Stimulated activated CD8-positive, alpha-beta memory T cell treated with anti-CD3 and anti-CD28 coated beads, Interleukin-15, amount 100 ng/mL, for 24 hours (primary cell): ENCODE measurements around the gene C2orf92.
"Not testable (repeated sequence)": the region's sequence is repeated elsewhere in the genome, so short reads cannot be mapped to it uniquely, and the experiment has no call there.

Experiments
- DNase-seq: peaks from one replicate; pipeline ENCODE4 v3.0.0-alpha.2; 2020; ENCODE audit warnings: low read depth

C2orf92 gene

DNA sequence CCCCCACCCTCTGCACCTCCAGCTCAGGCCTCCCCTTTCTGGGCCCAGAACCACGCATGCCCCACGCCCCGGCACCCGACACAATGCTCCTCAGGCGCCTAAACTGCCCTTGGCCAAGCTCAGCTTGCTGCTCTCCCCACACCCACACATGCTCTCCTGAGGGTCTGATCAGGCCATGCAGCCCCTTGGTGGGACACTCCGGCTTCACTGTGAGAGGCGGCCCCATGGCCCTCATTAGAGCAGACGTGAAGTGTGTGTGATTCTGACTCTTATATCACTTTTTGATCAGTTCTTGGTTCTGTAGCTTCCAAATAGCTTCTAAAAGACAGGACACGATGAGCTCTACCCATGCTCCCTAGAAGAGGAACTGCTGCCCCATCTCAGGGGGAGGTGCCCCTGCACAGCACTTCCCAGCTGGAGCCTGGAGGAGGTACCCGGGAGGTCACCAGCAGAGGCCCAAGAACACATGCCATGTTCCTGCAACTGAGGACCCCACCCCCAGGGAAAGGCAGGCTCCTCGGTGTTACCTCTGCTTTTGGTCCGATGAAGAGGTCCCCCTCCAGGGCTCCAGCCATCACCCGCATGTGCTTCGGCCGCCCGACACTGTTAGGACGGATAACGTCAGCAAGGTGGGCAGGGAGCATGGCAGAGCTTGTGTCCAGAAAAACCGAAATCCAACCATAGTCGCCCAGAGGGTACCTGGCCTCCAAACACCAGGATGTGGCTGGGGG is 9.3 kb upstream of the C2orf92 start:
- no peak for DNase-seq

- no peak for DNase-seq
Observed at GRCh38 chr2:97660775-97661389, 8.6 kb upstream of the C2orf92 start.

DNA sequence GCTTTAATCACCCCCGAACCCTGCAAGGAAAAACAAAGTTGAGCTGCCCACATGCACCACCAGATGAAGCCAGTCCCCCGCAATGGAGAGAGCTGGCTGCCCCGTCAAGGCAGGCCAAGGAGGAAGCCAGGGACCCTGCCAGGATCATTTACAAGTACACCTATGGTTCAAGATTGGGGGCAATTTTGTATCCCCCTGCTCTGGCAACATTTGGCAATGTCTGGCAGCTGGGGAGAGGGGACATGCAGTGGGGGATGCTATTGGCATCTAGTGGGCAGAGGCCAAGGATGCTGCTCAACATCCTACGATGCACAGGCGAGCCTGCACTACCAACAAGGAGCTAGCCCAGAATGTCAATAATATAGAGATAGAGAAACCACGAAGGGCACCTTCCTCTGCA is 7.6 kb upstream of the C2orf92 start:
- DNase-seq = no peak

DNA sequence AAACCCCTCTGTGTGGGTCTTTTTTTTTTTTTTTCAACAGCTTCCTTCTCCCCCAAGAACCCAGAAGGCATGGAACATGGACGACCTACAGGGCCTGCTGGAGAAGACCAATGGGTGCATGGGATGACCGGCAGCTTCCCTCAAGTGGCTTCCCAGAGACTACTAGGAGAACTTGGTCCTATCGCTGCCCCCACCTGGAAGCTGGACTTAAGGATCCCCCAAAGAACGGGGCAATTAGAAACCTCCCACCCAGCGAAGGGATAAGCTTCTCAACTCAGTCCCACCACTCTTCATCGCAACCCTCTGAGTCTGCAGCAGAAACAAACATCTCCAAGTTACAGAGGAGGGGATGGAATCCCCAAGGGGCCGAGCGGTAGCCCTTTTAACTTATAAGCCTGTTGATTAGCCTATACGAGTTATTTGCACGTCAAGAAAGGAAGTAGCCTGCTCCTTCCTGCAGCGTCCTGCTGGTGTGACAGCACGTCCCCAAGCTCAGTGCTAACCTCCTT is 7.1 kb upstream of the C2orf92 start:
- DNase-seq = no peak

- peak; percentile 41 for DNase-seq
Observed at GRCh38 chr2:97662895-97663625, 6.5 kb upstream of the C2orf92 start.

- no peak for DNase-seq
Observed at GRCh38 chr2:97663626-97663961, 5.9 kb upstream of the C2orf92 start.

- peak; percentile 91 for DNase-seq
Observed at GRCh38 chr2:97663962-97664635, 5.4 kb upstream of the C2orf92 start, which contains the start of gene ACTR1B. TSS of gene ACTR1B (minus strand) at chr2:97664044. CDS start at chr2:97663890, 154 bp downstream.

GRCh38 chr2:97664636-97664970 is 4.9 kb upstream of the C2orf92 start:
- DNase-seq = no peak

GRCh38 chr2:97670471-97670870 is 958 bp downstream of the C2orf92 start:
- DNase-seq = no peak

- DNase-seq = no peak
Observed at GRCh38 chr2:97671526-97671925, 2.0 kb downstream of the C2orf92 start.

- DNase-seq = not testable (repeated sequence)
Observed at GRCh38 chr2:97672606-97673140, 3.2 kb downstream of the C2orf92 start.

GRCh38 chr2:97673182-97673914 is 3.8 kb downstream of the C2orf92 start:
- no peak for DNase-seq

DNA sequence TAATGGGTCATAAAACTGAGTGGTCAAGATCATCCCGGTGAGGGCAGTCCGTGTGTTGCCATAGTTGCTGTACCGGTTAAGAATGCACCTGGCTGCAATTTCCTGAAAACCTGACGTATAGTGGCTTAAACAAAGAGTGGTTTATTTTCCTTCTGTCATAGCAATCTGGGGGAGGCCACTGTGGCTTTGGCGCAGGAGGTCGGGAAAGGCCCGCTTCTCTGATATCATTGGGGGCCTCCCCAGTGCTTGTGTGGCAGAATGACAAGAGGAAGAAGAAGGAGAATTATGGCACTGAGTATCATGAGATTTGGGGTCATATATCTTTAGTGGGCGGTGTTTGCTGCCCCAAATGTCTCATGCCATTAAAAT is 4.4 kb downstream of the C2orf92 start:
- no peak for DNase-seq

DNA sequence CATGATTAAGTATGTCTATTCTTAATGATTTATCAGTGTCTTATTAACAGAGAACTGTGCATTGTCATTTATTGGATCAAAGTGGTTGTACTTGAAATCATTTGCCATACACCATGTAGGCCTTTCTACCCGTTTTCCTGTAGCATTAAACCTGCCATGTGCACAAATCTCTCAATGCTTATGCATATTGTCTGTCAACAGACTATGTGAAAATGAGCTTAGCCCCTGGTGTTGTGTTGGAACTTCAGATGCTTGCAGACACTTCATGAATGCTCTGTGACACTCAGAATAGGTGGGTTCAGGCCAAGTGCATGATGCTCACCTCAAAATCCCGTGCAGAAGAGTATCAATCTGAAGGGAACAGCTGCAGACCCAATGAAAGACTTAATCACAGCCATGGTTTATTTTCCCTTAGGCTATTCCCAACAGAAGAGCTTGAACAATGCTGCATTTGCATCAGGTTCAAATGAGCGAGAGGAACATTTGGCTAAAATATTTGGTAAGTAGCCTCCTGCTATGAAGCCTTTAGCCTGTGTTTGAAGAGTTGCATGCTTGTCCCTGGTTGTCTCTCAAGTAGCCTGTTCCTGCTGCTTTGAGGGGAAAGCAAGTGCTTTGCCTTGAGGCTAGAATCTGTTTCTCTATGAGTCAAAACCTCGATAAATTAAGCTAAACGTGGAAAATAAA is 6.1 kb downstream of the C2orf92 start:
- DNase-seq = no peak

DNA sequence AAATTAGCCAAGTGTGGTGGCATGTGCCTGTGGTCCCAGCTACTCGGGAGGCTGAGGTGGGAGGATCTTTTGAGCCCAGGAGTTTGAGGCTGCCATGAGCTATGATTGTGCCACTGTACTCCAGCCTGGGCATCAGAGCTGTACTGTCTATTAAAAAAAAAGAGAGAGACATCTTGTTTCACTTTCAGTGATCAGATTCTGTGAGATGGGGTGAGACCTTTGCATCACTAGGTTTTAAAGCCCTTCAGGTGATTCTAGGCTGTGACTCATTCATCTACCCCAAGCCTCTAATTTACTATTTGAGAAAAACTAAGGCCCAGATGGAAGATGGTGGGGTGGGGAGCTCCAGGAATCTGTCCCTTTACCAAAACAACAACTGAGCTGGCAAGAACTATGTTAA is 7.1 kb downstream of the C2orf92 start:
- no peak for DNase-seq

DNA sequence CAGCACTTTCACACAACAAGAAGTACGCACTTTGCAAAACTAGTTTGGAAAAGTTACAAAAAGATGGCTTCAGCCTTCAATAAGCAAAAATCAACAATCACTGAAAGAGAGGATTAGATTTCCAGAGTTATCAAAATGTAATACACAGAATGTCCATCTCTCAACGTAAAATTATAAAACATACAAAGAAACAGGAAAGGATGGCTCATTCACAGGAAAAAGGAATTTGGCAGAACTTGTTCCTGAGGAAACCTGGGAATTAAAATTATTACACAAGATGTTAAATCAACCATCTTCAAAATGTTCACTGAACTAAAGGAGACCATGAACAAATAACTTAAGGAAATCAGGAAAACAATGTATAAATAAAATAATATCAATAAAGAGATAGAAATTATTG is 8.0 kb downstream of the C2orf92 start:
- DNase-seq = no peak

DNA sequence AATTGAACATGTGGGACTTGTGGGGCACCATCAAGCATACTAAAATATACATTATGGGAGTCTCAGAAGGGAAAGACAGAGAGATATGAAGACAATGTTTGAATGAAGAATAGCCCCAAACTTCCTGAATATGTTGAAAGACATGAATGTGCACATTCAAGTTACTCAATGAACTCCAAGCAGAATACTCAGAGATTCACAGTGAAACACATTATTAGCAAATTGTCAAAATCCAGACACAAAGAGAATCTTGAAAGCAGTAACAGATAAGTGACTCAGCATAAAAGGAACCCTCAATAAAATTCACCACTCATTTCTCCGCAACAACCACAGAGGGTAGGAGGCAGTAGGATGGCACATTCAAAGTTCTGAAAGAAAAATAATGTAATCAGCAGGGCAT is 8.8 kb downstream of the C2orf92 start:
- DNase-seq = no peak

- DNase-seq = not testable (repeated sequence)
Observed at GRCh38 chr2:97687235-97687634, 17.7 kb downstream of the C2orf92 start.

GRCh38 chr2:97688062-97688827 is 18.7 kb downstream of the C2orf92 start:
- DNase-seq = no peak

DNA sequence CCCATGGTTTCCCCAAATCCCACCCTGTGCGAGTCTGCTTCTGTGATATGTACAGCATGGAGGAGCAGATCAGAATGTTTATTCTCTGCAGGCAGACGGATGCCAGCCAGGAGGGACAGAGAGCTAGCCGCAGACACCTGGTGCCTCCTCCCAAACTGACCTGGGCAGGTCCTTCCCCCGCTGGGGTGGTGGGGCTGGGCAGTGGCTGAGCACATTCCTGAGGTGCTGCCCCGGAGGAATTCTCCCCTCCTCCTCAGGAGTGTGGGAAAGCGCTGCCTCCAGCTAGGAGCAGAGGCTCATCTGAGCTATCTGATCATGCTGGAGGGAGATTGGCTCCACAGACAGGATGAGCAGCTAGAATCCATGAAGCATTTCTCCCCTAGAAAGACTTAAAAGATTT is 21.7 kb downstream of the C2orf92 start:
- DNase-seq = no peak
